ENCODE measurements around the gene C19orf73.

DNA sequence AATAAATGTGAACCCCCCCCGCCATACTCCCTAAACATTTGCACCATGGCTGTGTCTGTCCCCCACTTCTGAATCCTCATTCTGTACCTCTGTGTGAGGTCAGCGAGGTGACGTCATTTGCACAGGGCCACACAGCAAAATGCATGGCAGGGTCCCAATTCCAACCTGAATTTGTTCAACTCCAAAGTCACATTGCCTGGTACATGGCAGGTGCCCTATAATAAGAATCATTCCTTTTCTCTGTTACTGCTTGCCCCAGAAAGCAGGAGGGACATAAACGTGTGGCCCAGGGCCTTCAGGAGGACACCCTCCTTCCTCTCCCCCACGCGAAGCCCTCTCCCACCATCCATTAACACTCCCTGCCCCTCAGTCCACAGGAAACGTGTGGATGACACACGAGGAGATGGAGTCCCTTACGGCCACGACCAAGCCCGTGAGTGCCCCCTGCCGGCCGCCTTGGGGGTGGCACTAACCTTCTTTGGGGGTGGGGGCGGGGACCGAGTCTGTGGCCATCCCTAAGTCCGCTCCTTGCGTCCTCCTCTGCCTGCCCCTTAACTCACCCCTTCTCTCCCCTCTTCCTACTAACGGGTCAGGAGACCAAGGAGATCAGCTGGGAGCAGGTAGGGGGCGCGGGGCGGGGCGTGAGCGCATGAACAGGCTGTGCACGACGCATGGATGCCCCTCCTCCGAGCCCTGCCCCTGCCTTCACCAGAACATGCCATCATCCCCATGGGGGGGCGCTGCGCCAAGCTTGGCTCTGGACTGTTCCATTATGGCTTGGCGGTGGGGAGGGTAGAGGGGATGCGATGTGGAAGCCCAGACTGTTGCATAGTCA is 26.8 kb upstream of the C19orf73 start:
- TF ChIP-seq, protein P1, sequence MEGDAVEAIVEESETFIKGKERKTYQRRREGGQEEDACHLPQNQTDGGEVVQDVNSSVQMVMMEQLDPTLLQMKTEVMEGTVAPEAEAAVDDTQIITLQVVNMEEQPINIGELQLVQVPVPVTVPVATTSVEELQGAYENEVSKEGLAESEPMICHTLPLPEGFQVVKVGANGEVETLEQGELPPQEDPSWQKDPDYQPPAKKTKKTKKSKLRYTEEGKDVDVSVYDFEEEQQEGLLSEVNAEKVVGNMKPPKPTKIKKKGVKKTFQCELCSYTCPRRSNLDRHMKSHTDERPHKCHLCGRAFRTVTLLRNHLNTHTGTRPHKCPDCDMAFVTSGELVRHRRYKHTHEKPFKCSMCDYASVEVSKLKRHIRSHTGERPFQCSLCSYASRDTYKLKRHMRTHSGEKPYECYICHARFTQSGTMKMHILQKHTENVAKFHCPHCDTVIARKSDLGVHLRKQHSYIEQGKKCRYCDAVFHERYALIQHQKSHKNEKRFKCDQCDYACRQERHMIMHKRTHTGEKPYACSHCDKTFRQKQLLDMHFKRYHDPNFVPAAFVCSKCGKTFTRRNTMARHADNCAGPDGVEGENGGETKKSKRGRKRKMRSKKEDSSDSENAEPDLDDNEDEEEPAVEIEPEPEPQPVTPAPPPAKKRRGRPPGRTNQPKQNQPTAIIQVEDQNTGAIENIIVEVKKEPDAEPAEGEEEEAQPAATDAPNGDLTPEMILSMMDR (IDR thresholded peaks at IDR 0.05), result peak; percentile 73 to 74 (median 74)
- TF ChIP-seq POLR2A (IDR thresholded peaks at IDR 0.05), result no peak
